ENCODE results near the gene SEMA3B. TPM values are rescaled to one million over a fixed set of nuclear protein-coding genes. Genes with fewer than 3 reads are reported as not detected.
"Not testable (repeated sequence)": the region's sequence is repeated elsewhere in the genome, so short reads cannot be mapped to it uniquely, and the experiment has no call there.

The SEMA3B gene
- polyA plus RNA-seq, 3 donors from 2014 or later, result not detected

- Mint-ChIP-seq H3K9me3 (no peaks in the 10 kb centered on the region), H3K27ac (peak overlapping the region in 3 of 6 donors; percentile 37 to 82 (median 77)), H3K4me3 (peak overlapping the region in 4 of 5 donors; percentile 26 to 61 (median 51)), H3K27me3 (ENCODE audit: low read depth in 3 of 3) (peaks cover 16 to 26% (median 25%) of the 10 kb centered on the region in 3 donors), H3K36me3 (no peaks in the 10 kb centered on the region), H3K4me1 (peaks cover 21% of the 10 kb centered on the region in 2 donors)
- peak; percentile 63 to 69 (median 68) for DNase-seq
Observed at GRCh38 chr3:50274371-50275104, 5.6 kb downstream of the SEMA3B start.

- H3K36me3 Mint-ChIP-seq, result no peaks in the 10 kb centered on the region
- DNase-seq, result no peak
Observed at GRCh38 chr3:50275141-50275995, 6.4 kb downstream of the SEMA3B start.

GRCh38 chr3:50275996-50276761 lies 7.2 kb downstream of the SEMA3B start:
- H3K27ac Mint-ChIP-seq, result no peak overlapping the region
- H3K27me3 Mint-ChIP-seq (ENCODE audit: low read depth in 3 of 3), result peaks cover 16 to 26% (median 24%) of the 10 kb centered on the region in 3 donors
- peaks cover 21% of the 10 kb centered on the region in 2 donors for H3K4me1 Mint-ChIP-seq
- no peaks in the 10 kb centered on the region for H3K36me3 Mint-ChIP-seq
- DNase-seq, result no peak
- no peaks in the 10 kb centered on the region for H3K9me3 Mint-ChIP-seq
- peak overlapping the region in 1 of 5 donors; percentile 25 for H3K4me3 Mint-ChIP-seq

More at GRCh38 chr3:50275141-50275995, 6.4 kb downstream of the SEMA3B start:
- Mint-ChIP-seq H3K4me3 (peak overlapping the region in 2 of 5 donors; percentile 25 to 33), H3K4me1 (peaks cover 21% of the 10 kb centered on the region in 2 donors), H3K9me3 (no peaks in the 10 kb centered on the region), H3K27me3 (ENCODE audit: low read depth in 3 of 3) (peaks cover 16 to 26% (median 24%) of the 10 kb centered on the region in 3 donors), H3K27ac (no peak overlapping the region)

- DNase-seq, result no peak
- Mint-ChIP-seq H3K9me3 (no peaks in the 10 kb centered on the region), H3K4me1 (peaks cover 18 to 21% of the 10 kb centered on the region in 2 donors), H3K36me3 (no peaks in the 10 kb centered on the region), H3K27me3 (ENCODE audit: low read depth in 3 of 3) (peaks cover 16 to 26% (median 24%) of the 10 kb centered on the region in 3 donors), H3K27ac (no peak overlapping the region), H3K4me3 (no peak overlapping the region)
Observed at GRCh38 chr3:50276762-50277101, 7.8 kb downstream of the SEMA3B start.

GRCh38 chr3:50278123-50278879 lies 9.4 kb downstream of the SEMA3B start:
- Mint-ChIP-seq H3K36me3 (no peaks in the 10 kb centered on the region), H3K27me3 (ENCODE audit: low read depth in 3 of 3) (peaks cover 11 to 22% (median 22%) of the 10 kb centered on the region in 3 donors), H3K27ac (no peak overlapping the region), H3K4me3 (no peak overlapping the region), H3K9me3 (no peaks in the 10 kb centered on the region), H3K4me1 (peaks cover 12 to 15% of the 10 kb centered on the region in 2 donors)
- DNase-seq, result no peak

- no peak within 1 kb of the TSS for H3K4me3 Mint-ChIP-seq
- H3K36me3 Mint-ChIP-seq, result no peaks in the 10 kb centered on the region
- H3K4me1 Mint-ChIP-seq, result peaks cover 12 to 15% of the 10 kb centered on the region in 2 donors
- no peak for DNase-seq
- no peak within 1 kb of the TSS for H3K27ac Mint-ChIP-seq
- H3K9me3 Mint-ChIP-seq, result no peaks in the 10 kb centered on the region
- H3K27me3 Mint-ChIP-seq (ENCODE audit: low read depth in 3 of 3), result peaks cover 11 to 22% (median 21%) of the 10 kb centered on the region in 3 donors
Observed at GRCh38 chr3:50278880-50279224, 9.9 kb downstream of the SEMA3B start, which contains the start of gene LSMEM2. Gene LSMEM2, plus strand, starts transcription at chr3:50279087. Its CDS starts 27 bp downstream, at chr3:50279114.

GRCh38 chr3:50279255-50280016 lies 10.5 kb downstream of the SEMA3B start:
- no peak overlapping the region for H3K4me3 Mint-ChIP-seq
- peaks cover 8 to 9% of the 10 kb centered on the region in 2 donors for H3K4me1 Mint-ChIP-seq
- no peaks in the 10 kb centered on the region for H3K36me3 Mint-ChIP-seq

GRCh38 chr3:50284121-50284520 lies 15.2 kb downstream of the SEMA3B start:
- H3K4me1 Mint-ChIP-seq; H3K27me3 Mint-ChIP-seq (ENCODE audit: low read depth in 3 of 3); H3K4me3 Mint-ChIP-seq; H3K27ac Mint-ChIP-seq; H3K9me3 Mint-ChIP-seq; DNase-seq: not testable (repeated sequence)
- H3K36me3 Mint-ChIP-seq, result peaks cover 0 to 12% (median 0%) of the 10 kb centered on the region in 3 donors

More at GRCh38 chr3:50279255-50280016, 10.5 kb downstream of the SEMA3B start:
- H3K27ac Mint-ChIP-seq, result no peak overlapping the region
- DNase-seq, result no peak
- no peaks in the 10 kb centered on the region for H3K9me3 Mint-ChIP-seq
- peaks cover 7 to 16% (median 16%) of the 10 kb centered on the region in 3 donors for H3K27me3 Mint-ChIP-seq (ENCODE audit: low read depth in 3 of 3)

- Mint-ChIP-seq H3K36me3 (peaks cover 0 to 15% (median 0%) of the 10 kb centered on the region in 3 donors), H3K27me3 (ENCODE audit: low read depth in 3 of 3) (peaks cover 0 to 3% (median 1%) of the 10 kb centered on the region in 3 donors), H3K4me1 (peaks cover 5 to 8% of the 10 kb centered on the region in 2 donors), H3K4me3 (no peak overlapping the region), H3K9me3 (no peaks in the 10 kb centered on the region), H3K27ac (no peak overlapping the region)
- DNase-seq, result no peak
Observed at GRCh38 chr3:50286322-50287227, 17.6 kb downstream of the SEMA3B start.

GRCh38 chr3:50287262-50287661 lies 18.3 kb downstream of the SEMA3B start:
- Mint-ChIP-seq H3K4me3 (no peak overlapping the region), H3K9me3 (no peaks in the 10 kb centered on the region), H3K36me3 (peaks cover 0 to 15% (median 0%) of the 10 kb centered on the region in 3 donors), H3K27me3 (ENCODE audit: low read depth in 3 of 3) (peaks cover 0 to 3% (median 0%) of the 10 kb centered on the region in 3 donors), H3K4me1 (peaks cover 8 to 9% of the 10 kb centered on the region in 2 donors), H3K27ac (peak overlapping the region in 1 of 6 donors; percentile 40)
- DNase-seq, result no peak

GRCh38 chr3:50288387-50289007 lies 19.6 kb downstream of the SEMA3B start:
- Mint-ChIP-seq H3K27me3 (ENCODE audit: low read depth in 3 of 3) (peaks cover 0 to 7% (median 3%) of the 10 kb centered on the region in 3 donors), H3K9me3 (no peaks in the 10 kb centered on the region), H3K27ac (no peak overlapping the region), H3K4me1 (peaks cover 16 to 19% of the 10 kb centered on the region in 2 donors), H3K4me3 (no peak overlapping the region), H3K36me3 (peaks cover 0 to 15% (median 0%) of the 10 kb centered on the region in 3 donors)
- no peak for DNase-seq
